Gastrocnemius medialis (tissue), 4 donors: ENCODE data around the gene SPTLC2. TPM values are rescaled to one million over a fixed set of nuclear protein-coding genes. Genes with fewer than 3 reads are reported as not detected.

Source experiments
- ATAC-seq, 2 donors: fragments of 150-250 bp; one replicate each; pipeline ENCODE4 v1.9.1; 2016
- DNase-seq, 2 donors: peaks; one replicate each; pipeline ENCODE4 v3.0.0-alpha.2; 2019
- H3K27ac ChIP-seq, 4 donors: fragments of 200-600 bp; sonication (generic); 1 replicate in 1 of 4; 2 replicates in 3 of 4; pipeline ENCODE4 v1.5.1; 2016 to 2018; ENCODE audit warnings: mild to moderate bottlenecking in 2 of 4, moderate library complexity in 1 of 4
- H3K27me3 ChIP-seq, 3 donors: fragments of 200-600 bp; sonication (generic) in 2 of 3; 1 replicate in 1 of 3; 2 replicates in 2 of 3; pipeline versions ENCODE4 v1.5.1 to v1.6.0; 2016 to 2019; ENCODE audit warnings: mild to moderate bottlenecking in 1 of 3, moderate library complexity in 1 of 3
- H3K36me3 ChIP-seq, 2 donors: fragments of 200-600 bp; sonication (generic) in 1 of 2; one replicate each; pipeline ENCODE4 v1.5.1; 2017 to 2018
- H3K4me1 ChIP-seq, 2 donors: fragments of 200-600 bp; sonication (generic) in 1 of 2; one replicate each; pipeline ENCODE4 v1.5.1; 2016 to 2017; ENCODE audit warnings: mild to moderate bottlenecking in 2 of 2
- H3K4me3 ChIP-seq, 4 donors: fragments of 200-600 bp; sonication (generic) in 3 of 4; 1 replicate in 1 of 4; 2 replicates in 3 of 4; pipeline ENCODE4 v1.5.1; 2016 to 2019; ENCODE audit warnings: mild to moderate bottlenecking in 2 of 4
- H3K9me3 ChIP-seq, 3 donors: fragments of 200-600 bp; sonication (generic) in 2 of 3; 1 replicate in 1 of 3; 2 replicates in 2 of 3; pipeline ENCODE4 v1.5.1; 2016 to 2019
- CTCF ChIP-seq, 5 experiments: fragments of 450-650 bp in 3 of 5; fragments of 200-600 bp in 2 of 5; sonication (generic) in 2 of 5; IDR thresholded peaks in 4 of 5; conservative IDR thresholded peaks in 1 of 5; 1 replicate in 4 of 5; 2 replicates in 1 of 5; pipeline ENCODE4 v1.5.1; 2016 to 2019; ENCODE audit warnings: antibody characterized with exemption in 5 of 5, mild to moderate bottlenecking in 3 of 5, moderate library complexity in 3 of 5
- POLR2A ChIP-seq, 2 donors: fragments of 450-650 bp; IDR thresholded peaks; one replicate each; pipeline ENCODE4 v1.6.1; 2017; ENCODE audit warnings: antibody characterized with exemption in 2 of 2, mild to moderate bottlenecking in 2 of 2, moderate library complexity in 2 of 2
- in situ Hi-C, 4 donors: fragments of 200-750 bp; cut with MboI; loops; one replicate each; pipeline versions ENCODE4 v1.15.0 to v1.8.0; 2017; ENCODE audit warnings: low sequenced_read_pairs in 4 of 4
- intact Hi-C: fragments of 100-400 bp; cut with DNase I; formaldehyde crosslinking; loops from one replicate; pipeline ENCODE4 v1.15.1; 2023; ENCODE audit warnings: low total_unique reads
- total RNA-seq, 4 donors: library from RNA; depleted of rRNA; stranded (reverse); fragments of >200 nt; gene quantifications; one replicate each; pipeline versions ENCODE4 v1.1.0 to v1.2.3, GENCODE V29; 2016

Gene SPTLC2
- total RNA-seq, 4 donors from 2014 or later: 6.5 to 10.4 (median 7.0) TPM

GRCh38 chr14:77647853-77648252, 31.4 kb upstream of the SPTLC2 start:
- intact Hi-C loops (no loop called here), in situ Hi-C loops (no loop called here)
- no peak for TF ChIP-seq CTCF (IDR thresholded peaks at IDR 0.05 in 4 of 5, conservative IDR thresholded peaks at IDR 0.05 in 1 of 5)
- TF ChIP-seq POLR2A (IDR thresholded peaks at IDR 0.05): no peak
- Histone ChIP-seq H3K27me3 (no peaks in the 10 kb centered on the region), H3K27ac (no peak overlapping the region), H3K4me3 (no peak overlapping the region), H3K36me3 (no peaks in the 10 kb centered on the region), H3K9me3 (no peaks in the 10 kb centered on the region), H3K4me1 (no peaks in the 10 kb centered on the region)
- DNase-seq (no peak), ATAC-seq (no peak)

GRCh38 chr14:77646907-77647306, 30.5 kb upstream of the SPTLC2 start:
- in situ Hi-C loops: no loop called here
- H3K4me1 ChIP-seq: peaks cover 0 to 5% of the 10 kb centered on the region in 2 donors
- H3K27ac ChIP-seq: no peak overlapping the region
- intact Hi-C loops: no loop called here
- DNase-seq (no peak), ATAC-seq (no peak)
- no peaks in the 10 kb centered on the region for H3K36me3 ChIP-seq
- H3K27me3 ChIP-seq: peaks cover 0 to 4% (median 0%) of the 10 kb centered on the region in 3 donors
- no peaks in the 10 kb centered on the region for H3K9me3 ChIP-seq
- TF ChIP-seq CTCF (IDR thresholded peaks at IDR 0.05 in 4 of 5, conservative IDR thresholded peaks at IDR 0.05 in 1 of 5): no peak
- no peak for TF ChIP-seq POLR2A (IDR thresholded peaks at IDR 0.05)
- H3K4me3 ChIP-seq: no peak overlapping the region

GRCh38 chr14:77645520-77646230, 29.2 kb upstream of the SPTLC2 start:
- no peak overlapping the region for H3K27ac ChIP-seq
- H3K4me1 ChIP-seq: peaks cover 7 to 8% of the 10 kb centered on the region in 2 donors
- no peaks in the 10 kb centered on the region for H3K36me3 ChIP-seq
- TF ChIP-seq CTCF (IDR thresholded peaks at IDR 0.05 in 4 of 5, conservative IDR thresholded peaks at IDR 0.05 in 1 of 5) (no peak), POLR2A (IDR thresholded peaks at IDR 0.05) (no peak)
- intact Hi-C loops: no loop called here
- no peak overlapping the region for H3K4me3 ChIP-seq
- ATAC-seq (no peak), DNase-seq (no peak)
- in situ Hi-C loops: no loop called here
- peaks cover 0 to 4% (median 0%) of the 10 kb centered on the region in 3 donors for H3K27me3 ChIP-seq
- H3K9me3 ChIP-seq: no peaks in the 10 kb centered on the region

- Histone ChIP-seq H3K4me1 (peaks cover 7 to 8% of the 10 kb centered on the region in 2 donors), H3K9me3 (no peaks in the 10 kb centered on the region), H3K36me3 (no peaks in the 10 kb centered on the region), H3K27ac (peak overlapping the region; percentile 55 to 84 (median 76)), H3K4me3 (peak overlapping the region; percentile 44 to 64 (median 50)), H3K27me3 (peaks cover 0 to 4% (median 0%) of the 10 kb centered on the region in 3 donors)
- in situ Hi-C loops (no loop called here), intact Hi-C loops (no loop called here)
- ATAC-seq (no peak), DNase-seq (no peak)
- TF ChIP-seq POLR2A (IDR thresholded peaks at IDR 0.05) (no peak), CTCF (IDR thresholded peaks at IDR 0.05 in 4 of 5, conservative IDR thresholded peaks at IDR 0.05 in 1 of 5) (no peak)
Observed at GRCh38 chr14:77642407-77642806, 26.0 kb upstream of the SPTLC2 start.
